ENCODE results near the gene ZNF107.

Gene ZNF107

DNA sequence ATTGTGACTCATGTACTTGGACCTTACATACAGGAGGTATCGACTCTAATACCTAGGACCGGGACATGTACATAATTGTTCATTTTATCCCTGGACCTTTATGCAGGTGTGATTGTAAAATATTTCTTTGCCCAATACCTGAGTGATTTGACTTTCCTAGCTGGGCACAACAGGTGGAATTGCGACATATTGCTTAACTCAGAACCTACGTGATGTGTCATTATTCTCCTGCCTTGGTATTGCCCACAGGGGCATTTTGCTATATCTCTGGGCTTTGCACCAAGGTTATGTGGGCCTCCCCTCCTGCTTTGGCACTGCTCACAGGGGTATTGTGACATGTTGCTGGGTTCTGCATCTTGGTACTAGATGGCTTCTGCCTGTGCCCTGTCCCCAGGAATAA is 23.9 kb upstream of the ZNF107 start:
- TF ChIP-seq, protein P1, sequence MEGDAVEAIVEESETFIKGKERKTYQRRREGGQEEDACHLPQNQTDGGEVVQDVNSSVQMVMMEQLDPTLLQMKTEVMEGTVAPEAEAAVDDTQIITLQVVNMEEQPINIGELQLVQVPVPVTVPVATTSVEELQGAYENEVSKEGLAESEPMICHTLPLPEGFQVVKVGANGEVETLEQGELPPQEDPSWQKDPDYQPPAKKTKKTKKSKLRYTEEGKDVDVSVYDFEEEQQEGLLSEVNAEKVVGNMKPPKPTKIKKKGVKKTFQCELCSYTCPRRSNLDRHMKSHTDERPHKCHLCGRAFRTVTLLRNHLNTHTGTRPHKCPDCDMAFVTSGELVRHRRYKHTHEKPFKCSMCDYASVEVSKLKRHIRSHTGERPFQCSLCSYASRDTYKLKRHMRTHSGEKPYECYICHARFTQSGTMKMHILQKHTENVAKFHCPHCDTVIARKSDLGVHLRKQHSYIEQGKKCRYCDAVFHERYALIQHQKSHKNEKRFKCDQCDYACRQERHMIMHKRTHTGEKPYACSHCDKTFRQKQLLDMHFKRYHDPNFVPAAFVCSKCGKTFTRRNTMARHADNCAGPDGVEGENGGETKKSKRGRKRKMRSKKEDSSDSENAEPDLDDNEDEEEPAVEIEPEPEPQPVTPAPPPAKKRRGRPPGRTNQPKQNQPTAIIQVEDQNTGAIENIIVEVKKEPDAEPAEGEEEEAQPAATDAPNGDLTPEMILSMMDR (IDR thresholded peaks at IDR 0.05; ENCODE audit: control insufficient read depth, extremely low read depth, insufficient read depth), result no peak
- DNase-seq (ENCODE audit: low read depth), result no peak
- no peak overlapping the region for H3K4me3 ChIP-seq (ENCODE audit: low read depth, low read length)

DNA sequence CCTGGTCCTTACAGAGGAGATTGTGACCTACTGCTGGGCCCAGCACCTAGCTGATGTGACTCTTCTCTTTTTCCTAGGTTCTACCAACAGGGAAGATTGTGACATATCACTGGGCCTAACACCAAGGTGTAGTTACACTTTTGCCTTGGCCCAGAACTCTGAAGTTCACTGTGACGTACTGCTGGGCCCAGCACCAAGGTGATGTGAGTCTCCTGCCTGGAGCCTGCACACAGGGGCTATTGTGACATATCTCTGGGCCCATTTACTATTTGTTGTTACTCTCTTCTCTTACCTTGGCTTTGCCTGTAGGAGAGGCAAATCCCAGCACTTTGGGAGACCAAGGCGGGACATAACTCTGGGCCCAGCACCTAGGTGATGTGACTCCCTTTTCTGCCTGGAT is 23.1 kb upstream of the ZNF107 start:
- no peak overlapping the region for H3K4me3 ChIP-seq (ENCODE audit: low read depth, low read length)
- DNase-seq (ENCODE audit: low read depth), result no peak
- TF ChIP-seq, protein P1 (IDR thresholded peaks at IDR 0.05; ENCODE audit: control insufficient read depth, extremely low read depth, insufficient read depth), result no peak

DNA sequence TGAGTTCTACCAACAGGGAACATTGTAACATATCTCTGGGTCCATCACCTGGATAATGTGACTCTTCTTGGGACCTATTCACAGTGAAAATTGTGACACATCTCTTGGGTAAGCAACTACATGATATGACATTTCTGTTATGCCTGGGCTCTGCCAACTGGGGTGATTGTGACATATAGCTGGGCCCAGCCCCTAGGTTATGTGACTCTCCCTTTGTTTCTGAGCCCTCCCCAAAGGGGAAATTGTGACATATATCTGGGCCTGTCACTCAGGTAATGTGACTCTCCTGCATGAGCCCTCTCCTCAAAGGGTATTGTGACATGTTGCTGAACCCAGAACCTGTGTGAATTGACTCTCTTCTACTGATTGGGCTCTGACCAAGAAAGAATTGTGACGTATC is 22.4 kb upstream of the ZNF107 start:
- H3K4me3 ChIP-seq (ENCODE audit: low read depth, low read length), result no peak overlapping the region
- TF ChIP-seq, protein P1 (IDR thresholded peaks at IDR 0.05; ENCODE audit: control insufficient read depth, extremely low read depth, insufficient read depth), result no peak
- DNase-seq (ENCODE audit: low read depth), result no peak

DNA sequence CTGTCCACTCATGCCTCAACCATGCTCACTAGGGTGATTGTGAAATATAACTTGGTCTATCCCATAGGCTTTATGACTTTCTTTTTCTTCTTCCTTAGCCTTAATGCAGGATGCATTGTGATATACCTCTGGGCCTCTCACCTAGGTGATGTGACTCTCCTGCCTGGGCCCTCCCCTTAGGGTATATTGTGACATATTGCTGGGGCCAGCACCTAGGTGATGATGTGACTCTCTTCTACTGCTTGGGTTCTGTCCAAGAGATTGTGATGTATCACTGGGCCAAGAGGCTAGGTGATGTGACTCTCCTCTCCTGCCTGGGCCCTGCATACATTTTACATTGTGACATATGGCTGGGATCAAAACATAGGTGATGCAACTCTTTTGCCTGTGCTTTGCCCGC is 14.7 kb upstream of the ZNF107 start:
- no peak overlapping the region for H3K4me3 ChIP-seq (ENCODE audit: low read depth, low read length)
- TF ChIP-seq, protein P1 (IDR thresholded peaks at IDR 0.05; ENCODE audit: control insufficient read depth, extremely low read depth, insufficient read depth), result no peak
- no peak for DNase-seq (ENCODE audit: low read depth)

DNA sequence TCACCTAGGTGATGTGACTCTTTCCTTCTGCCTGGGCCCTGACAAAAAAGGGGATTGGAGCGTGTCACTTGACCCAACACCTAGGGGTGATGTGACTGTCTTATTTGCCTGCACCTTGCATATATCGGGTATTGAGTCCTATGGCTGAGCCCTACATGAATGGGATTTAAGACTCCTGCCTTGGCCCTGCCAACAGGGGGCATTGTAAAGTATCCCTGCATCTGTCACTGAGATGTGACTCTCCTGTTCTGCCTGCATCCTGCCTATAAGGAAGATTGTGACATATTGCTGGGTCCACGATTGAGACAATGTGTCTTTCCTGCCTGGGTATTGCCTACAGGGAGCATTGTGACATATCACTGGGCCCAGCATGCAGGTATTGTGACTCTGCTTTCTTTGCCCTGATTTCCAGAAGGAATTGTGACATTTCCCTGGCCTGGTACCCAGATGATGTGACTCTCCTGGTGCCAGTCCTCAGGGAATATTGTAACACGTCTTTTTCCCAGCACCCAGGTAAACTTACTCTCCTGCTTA is 14.2 kb upstream of the ZNF107 start:
- TF ChIP-seq, protein P1 (IDR thresholded peaks at IDR 0.05; ENCODE audit: control insufficient read depth, extremely low read depth, insufficient read depth), result no peak
- no peak for DNase-seq (ENCODE audit: low read depth)
- H3K4me3 ChIP-seq (ENCODE audit: low read depth, low read length), result no peak overlapping the region

DNA sequence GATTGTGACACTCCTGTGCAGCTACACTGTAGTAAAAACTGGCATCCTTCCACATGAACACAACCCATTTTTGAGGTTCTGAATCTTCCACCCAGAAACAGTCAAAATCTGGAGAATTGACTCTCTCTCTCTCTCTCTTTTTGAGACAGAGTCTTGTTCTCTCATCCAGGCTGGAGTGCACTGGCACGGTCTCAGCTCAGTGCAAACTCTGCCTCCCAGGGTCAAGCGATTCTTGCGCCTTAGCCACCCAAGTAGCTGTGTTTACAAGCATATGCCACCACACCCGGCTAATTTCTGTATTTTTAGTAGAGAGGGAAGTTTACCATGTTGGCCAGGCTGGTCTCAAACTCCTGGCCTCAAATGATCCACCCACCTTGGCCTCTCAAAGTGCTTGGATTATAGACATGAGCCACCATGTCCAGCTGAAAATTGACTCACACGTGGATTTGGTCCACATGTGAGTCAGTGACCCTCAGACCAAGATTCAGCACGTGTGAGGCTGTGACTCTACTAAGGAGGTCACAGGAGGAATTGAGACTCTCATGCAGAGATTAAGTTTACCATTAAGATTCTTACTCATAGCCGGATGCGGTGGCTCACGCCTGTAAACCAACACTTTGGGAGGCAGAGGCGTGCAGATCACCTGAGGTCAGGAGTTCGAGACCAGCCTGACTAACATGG is 12.1 kb upstream of the ZNF107 start:
- no peak overlapping the region for H3K4me3 ChIP-seq (ENCODE audit: low read depth, low read length)
- DNase-seq (ENCODE audit: low read depth), result no peak
- TF ChIP-seq, protein P1 (IDR thresholded peaks at IDR 0.05; ENCODE audit: control insufficient read depth, extremely low read depth, insufficient read depth), result no peak

Data from LNCaP clone FGC (cell line).